NCI-H510A (cell line): ENCODE data around the gene MOK.
"Not testable (repeated sequence)": the region's sequence is repeated elsewhere in the genome, so short reads cannot be mapped to it uniquely, and the experiment has no call there.

Experiments
- DNase-seq: peaks from one replicate; lab custom pipeline; 2025; lab: John Stamatoyannopoulos, UW

MOK gene

DNA sequence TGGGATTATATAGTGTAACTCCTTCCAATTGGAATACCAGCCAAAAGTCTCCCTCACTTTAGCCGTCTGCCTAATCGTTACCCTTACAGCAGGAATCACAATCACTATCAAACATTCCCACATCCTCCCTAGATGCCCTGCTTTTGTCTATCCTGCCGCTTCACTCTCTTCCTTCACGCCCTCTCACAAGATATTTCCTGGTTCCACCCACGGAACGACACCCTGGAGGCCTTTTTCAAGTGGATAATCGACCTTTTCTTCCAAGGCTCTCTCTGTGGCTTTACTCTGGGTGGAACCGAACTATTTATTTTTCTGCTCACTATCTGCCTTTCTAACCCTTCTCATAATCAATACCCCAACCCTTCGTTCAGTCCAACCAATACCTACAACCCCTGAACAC lies 58.9 kb downstream of the MOK start:
- no peak for DNase-seq

DNA sequence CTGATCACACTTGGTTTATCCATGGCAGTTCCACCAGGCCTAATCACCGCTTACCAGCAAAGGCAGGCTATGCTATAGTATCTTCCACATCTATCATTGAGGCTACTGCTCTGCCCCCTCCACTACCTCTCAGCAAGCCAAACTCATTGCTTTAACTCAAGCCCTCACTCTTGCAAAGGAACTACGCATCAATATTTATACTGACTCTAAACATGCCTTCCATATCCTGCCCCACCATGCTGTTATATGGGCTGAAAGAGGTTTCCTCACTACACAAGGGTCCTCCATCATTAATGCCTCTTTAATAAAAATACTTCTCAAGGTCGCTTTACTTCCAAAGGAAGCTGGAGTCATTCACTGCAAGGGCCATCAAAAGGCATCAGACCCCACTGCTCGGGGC lies 61.2 kb downstream of the MOK start:
- not testable (repeated sequence) for DNase-seq

GRCh38 chr14:102241147-102241546 lies 63.8 kb downstream of the MOK start:
- DNase-seq: no peak

DNA sequence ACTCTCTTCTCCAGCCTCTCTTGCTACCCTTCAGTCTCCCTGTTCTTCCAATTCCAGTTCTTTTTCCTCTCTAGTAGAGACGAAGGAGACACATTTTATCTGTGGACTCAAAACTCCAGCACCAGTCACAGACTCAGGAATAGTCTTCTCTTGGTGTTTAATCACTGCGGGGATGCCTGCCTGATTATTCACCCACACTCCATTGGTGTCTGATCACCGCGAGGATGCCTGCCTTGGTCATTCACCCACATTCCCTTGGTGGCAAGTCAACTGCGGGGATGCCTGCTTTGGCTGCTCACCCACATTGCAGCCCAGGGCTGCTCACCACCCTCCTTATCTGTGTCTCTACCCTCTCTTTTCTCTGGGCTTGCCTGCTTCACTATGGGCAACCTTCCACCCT lies 64.5 kb downstream of the MOK start:
- DNase-seq: not testable (repeated sequence)

DNA sequence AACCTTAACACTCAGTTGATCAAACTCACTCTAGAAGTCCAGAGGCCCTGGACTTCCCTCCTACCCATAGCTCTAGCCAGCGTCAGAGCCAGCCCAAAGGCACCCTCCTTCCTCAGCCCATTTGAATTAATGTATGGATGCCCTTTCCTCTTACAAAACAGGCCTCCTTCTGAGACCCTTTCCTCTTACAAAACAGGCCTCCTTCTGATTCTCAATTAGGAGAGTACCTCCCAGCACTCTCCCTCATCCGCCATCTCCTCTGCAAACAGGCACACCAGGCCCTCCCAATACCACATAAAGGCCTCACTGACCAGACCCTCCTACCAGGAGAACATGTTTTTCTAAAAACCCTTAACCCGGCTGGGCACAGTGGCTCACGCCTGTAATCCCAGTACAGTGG lies 65.7 kb downstream of the MOK start:
- no peak for DNase-seq

DNA sequence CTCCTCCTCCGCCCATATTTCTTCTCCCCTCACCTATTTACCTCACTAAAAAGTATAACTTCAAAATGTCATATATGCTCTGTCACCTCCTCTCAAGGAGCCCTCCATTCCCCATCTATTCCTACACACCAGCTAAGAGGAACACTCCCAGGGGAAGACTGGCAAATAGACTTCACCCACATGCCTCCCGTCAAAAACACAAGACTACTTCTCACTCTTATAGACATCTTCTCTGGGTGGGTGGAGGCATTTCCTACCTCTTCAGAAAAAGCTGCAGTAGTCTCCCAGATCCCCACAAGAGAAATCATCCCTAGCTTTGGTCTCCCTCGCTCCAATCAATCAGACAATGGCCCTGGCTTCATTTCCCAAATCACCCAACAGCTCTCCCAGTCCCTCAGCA lies 66.2 kb downstream of the MOK start:
- no peak for DNase-seq

GRCh38 chr14:102238131-102238530 lies 66.8 kb downstream of the MOK start:
- DNase-seq: no peak

- DNase-seq: no peak
These were observed 68.9 kb downstream of the MOK start for GRCh38 chr14:102236026-102236425.

DNA sequence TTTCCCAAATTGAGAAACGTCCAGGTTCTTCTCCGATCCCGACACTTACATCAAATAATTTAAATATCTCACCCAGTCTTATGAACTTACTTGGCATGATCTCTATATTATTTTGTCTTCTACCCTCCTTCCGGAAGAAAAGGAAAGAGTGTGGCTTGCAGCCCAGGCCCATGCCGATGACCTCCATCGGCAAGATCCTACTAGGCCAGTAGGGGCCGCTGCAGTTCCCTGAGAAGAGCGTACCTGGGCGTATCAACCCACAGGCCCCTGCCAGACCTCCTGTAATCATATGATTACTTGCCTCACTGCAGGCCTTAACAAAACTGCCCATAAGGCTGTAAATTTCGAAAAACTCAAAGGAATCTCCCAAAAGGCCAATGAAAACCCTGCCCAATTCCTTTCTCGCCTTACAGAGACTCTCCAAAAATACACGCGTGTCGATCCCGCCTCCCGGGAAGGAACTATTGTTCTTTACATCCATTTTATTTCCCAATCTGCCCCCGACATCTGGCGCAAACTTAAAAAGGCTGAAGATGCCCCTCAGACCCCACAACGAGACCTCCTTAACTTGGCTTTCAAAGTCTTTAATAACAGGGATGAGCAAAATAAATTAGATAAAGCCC lies 69.6 kb downstream of the MOK start:
- DNase-seq: peak; percentile 60

DNA sequence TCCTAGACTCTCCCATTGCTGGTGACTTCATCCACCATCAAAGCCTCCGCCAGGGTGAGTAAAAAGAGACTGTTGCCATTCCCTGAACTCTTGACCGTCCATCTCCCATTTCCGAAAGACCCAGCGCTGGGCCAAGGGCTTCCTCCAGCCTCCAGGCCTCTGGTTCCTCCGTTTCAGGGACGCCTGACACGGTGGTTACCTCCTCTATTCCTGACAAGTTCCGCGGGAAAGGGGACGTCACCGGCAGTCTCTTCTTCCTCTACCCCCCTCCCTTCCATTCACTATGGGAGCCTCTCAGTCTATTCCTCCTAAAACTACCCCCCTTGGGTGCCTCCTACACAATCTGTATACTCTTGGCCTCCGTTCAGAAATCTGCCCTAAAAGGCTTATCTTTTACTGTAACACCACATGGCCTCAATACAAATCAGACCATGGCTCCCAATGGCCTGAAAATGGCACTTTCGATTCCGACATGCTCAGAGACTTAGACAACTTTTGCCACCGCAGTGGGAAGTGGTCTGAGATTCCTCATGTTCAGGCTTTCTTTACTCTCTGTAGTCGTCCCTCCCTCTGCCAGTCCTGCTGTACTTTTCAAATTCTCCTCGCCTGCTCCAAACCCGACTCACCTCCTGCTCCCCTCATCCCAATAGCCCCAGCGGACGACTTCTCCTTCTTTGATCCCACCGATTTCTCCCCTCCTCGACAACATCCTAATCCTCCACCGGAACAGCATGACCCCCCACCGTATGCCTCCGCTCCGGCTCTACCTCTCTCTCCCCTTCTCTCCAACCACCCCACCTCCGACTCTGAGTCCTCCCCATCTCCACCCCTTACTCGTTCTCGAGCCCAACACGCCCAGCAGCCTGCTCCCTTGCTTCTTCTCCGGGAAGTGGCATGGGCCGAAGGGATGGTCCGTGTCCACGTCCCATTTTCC lies 70.4 kb downstream of the MOK start:
- no peak for DNase-seq

GRCh38 chr14:102233081-102233480 lies 71.9 kb downstream of the MOK start:
- DNase-seq: no peak

- no peak for DNase-seq
These were observed 72.7 kb downstream of the MOK start for GRCh38 chr14:102232348-102232625.

DNA sequence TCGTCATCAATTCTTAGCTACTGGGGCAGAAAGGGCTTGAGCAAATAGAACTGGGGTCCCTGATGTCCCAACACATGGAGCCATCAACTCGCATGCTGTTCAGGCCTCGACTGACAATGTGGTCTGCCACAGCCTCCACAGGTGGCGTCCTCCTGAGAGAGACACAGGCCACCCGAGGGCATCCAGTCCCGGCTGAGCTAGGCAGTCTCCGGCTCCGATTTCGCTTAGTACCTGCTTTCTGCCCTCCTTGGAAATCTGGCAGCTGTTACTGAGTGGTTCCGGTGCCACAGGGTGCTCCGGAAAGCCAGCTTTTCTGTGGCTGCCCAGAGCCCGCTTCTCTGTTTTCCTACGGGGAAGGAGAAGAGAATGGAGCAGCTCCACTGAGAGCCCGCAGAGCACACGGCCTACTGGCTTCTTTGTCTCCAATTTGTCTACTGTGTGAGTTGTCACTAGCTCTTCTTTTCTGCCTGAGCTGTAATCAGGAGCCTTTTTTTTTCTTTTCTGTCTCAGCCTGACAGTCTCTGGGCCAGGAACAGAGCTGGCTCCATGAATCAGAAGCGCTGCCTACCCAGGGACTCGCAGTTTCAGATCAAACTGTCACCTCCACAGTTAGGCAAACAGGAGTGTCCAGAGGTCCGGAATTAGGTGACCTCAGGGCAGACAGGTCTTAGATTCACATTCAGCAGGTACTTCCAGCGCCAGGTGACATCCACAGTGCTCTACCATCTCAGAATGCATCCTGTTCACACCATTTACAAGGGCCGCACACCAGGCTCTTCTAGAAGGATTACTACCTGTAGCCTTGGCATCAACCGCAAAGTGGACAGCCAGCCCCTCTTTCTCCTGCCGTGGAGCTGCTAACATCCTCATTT lies 73.3 kb downstream of the MOK start:
- no peak for DNase-seq

- no peak for DNase-seq
These were observed 74.3 kb downstream of the MOK start for GRCh38 chr14:102230481-102231210.

GRCh38 chr14:102229739-102230092 lies 75.2 kb downstream of the MOK start:
- no peak for DNase-seq

- no peak for DNase-seq
These were observed 75.8 kb downstream of the MOK start for GRCh38 chr14:102229071-102229738.

GRCh38 chr14:102227184-102227964 lies 77.6 kb downstream of the MOK start:
- no peak for DNase-seq

DNA sequence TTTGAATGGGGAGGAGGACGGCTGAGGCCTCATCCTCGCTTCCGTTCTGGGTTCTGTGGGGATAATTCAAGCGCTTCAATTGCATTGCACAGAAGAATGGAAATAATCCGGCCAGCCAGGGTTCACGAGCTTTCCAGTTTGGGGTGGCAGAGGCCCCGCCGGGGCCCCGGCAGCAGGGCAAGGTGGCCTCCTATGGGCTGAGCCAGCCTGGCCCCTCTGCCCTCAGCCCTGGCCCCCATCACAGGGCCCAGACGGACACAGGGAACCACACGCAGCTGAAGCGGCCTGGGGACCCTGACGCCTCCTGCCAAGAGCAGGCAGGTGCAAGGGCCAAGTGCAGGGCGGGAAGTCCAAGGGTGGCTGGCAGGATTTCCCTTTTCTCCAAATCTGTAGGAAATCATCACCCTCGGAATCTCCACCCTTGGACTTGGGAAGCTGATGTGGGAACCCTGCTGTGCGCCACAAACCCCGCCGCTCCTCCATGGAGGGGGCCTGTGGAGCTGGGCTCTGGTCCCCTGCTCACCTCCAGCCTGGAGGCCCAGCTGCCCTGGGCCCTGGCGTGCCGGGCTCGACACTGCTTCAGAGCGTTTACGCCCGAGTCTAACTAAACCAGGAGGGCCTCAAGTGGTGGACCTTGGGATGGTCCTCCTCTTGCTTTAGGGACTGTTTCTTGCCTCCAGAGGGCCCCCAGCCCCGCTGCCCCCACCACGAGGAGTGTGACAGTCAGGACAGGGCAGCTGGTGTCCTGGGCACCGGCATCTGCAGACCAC lies 78.4 kb downstream of the MOK start:
- no peak for DNase-seq

DNA sequence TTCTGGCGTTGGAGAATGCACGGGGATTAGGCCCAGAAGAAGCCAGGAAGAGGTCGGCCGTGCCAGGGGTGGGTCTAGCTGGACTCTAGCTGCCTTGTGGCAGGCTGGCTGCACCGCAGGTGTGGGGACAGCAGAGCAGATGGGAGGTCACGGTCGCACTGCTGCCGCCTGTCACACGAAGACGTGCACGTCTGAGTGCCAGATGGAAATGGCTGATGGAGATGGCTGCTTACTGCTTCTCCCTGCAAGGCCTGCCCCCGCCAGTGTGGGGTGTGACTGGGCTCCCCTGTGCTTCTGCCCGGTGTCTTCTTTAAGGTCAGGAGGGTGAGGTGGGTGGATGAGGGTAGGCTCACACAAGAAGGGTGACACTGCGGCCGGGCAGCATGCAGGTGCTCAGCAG lies 79.0 kb downstream of the MOK start:
- no peak for DNase-seq

GRCh38 chr14:102225386-102225785 lies 79.6 kb downstream of the MOK start:
- no peak for DNase-seq
